GM18870 (cell line): ENCODE data around the gene FZR1.

Source experiments
- ATAC-seq: cut with Tn5 transposase; IDR thresholded peaks from one replicate; pipeline ENCODE4 v1.9.1; 2021; ENCODE audit warnings: moderate library complexity; ENCODE audit not compliant: unreplicated experiment

FZR1 gene

DNA sequence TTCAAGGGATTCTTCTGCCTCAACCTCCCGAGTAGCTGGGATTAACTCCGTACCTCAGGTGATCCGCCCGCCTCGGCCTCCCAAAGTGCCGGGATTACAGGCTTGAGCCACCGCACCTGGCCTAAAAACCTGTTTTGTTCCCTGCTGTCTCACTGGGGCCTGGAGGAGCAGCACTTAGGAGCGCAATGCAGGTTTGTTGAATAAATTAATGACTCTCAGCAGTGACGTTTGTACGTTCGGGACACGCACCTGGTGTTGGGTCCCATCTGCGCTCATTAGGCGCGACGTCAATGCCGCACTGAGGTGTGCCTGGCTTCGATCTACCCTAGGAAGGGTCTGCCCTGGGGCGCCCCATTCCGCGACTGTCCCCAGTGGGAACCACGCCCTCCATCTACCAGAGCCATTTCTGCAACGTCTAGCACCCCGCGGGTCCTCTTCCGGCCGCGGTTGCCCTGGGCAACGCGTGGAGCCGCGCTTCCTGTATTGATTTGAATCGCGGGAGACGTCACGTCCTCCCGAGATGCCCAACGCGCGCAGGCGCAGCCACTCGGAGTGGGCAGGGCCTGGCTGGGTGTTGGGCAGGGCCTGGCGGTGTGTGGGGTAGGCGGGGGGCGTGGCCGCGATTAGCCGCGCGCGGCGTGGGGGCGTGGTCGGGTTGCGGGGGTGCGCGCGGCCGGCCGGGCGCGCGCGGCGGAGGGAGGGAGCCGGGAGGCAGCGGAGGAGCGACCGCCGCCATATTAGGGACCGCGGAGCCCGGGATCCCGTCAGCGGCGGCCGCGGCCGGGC lies at the start of gene FZR1:
TSS of gene FZR1 (plus strand) at position 714 of the 786 bp plus-strand sequence. CDS start 16,679 bp downstream, outside the sequence.
- peak; percentile 71 for ATAC-seq

DNA sequence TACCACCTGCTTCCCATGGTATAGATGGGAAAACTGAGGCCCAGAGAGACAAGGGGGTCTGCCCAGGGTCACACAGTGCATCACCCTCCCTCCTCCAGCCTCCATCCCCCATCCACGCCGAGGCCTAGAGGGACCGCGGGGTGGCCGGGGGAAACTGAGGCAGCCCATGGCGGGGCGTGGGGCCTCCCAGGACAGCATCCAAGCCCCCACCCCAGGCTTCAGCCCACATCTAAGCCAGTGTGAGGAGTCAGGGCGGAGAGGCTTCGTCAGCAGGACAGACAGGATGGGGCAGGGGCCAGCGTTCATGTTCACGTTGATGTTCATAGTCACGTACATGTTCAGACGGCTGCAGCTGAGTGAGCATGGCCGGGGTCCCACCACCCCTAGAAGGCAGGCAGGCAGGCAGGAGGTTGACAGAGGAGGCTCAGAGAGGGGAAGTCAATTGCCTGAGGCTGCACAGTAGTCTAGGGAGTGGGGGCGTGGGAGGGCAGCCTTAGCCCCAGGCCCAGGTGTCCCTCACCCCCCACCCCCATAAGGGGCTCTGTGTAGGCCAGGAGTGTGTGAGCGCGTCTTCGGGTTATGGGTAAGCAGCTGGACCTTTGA lies 49.1 kb upstream of the FZR1 start:
- no peak for ATAC-seq

DNA sequence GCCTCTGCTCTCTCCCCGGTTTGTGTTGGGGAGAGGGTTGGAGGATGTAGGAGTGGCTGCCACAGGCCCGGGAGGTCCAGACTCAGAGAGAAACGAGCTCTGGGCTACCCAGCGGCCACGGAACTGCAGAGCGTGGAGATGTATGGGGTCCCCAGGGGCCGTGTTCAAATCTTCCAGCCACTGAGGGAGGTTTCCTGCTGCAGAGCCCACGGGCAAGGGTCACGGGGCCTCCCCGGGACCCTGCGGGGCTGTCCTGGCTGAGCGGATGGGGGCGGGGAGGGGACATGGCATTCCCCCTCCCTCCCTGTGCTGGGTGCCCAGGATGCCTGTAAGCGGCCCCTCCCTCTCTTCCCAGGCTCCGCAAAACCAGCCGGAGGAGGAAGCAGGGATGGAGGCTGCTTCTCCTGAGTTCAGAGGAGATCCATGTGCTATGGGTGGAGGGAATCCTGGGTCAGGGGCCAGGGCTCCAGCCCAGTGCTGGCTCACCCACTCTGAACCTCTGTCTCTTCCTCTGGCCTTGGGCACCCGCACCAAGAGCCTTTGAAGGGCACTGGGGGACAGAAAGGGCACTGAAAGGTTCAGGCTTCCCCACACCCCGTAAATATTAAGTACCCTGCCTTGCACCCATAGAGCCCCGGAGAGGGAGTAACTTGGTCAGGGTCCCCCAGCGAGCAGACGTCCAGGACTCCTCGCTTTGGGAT lies 48.4 kb upstream of the FZR1 start:
- ATAC-seq = no peak

DNA sequence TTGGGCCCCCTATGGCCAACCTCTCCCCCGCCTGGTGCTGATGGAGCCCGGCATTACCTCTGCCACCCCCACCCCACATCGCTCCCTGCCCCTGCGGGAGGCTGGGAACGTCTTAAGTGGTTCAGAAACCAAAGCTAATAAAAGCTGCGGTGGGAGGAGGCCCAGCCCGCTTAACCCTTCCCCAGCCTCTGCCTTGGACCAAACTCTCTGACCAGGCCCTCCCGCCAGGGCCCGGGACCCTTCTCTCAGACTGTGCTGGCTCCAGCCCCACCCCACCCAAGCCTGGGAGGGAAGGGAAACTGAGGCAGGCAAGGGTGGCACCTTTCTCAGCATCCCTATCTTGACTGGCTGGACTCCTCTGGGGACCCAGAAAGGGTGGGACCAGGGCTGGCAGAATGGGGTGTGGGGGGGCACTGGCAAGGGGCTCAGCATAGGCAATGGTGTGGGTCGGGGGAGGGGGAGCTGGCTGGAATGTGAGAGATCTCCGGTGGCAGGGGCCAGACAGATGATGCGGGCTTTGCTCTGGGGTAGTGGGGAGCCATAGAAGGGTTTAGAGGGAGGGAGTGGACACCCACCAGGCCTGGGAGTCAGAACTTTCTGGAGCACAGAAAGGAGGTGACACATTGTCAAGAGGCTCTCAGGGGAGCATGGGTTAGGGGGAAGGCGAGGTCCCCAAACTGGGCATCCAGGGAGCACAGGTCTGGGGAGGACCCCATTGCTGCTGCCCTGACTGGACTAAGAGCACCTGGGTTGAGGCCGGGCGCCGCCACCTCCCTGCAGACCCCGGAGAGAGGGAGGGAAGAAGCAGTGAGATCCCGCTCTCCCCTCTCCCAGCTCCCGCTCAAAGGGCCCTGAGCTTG lies 47.7 kb upstream of the FZR1 start:
- ATAC-seq = no peak

DNA sequence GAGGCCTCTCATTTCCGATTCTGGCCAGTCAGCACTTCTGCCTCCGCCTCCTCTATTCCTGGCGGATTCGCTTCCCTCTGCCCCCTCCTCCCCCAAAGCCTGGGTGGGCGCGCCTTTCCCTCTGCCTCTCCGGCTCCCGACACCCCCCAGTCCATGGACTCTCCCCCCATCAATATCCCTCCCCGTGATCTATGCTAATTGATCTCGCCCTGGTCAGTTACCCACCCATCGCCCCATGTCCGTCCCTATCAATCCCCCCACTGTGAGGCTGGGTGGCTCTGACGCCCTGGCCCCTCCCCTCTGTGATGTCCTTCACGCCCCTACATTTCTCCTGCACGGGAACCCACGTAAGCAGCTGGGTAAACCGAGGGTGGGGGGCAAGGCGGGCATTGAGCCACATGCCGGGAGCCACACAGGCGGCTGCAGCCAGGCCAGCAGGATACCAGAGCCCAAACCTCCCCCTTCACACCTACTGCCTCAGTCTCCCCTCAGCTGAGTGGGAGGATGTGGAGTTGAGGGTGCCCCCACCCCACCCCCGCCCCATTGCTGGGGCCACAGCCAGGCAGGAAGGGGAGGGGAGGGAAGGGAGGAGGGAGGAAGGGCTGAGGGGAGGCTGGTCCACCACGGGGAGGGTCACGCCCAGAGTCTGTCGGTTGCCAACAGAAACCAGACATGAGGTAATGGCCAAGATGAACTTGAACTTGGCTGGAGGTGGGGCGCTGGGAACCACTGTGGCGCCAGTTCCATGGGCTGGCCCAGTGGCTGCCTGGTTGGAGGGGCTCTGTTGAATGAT lies 46.8 kb upstream of the FZR1 start:
- ATAC-seq = no peak

DNA sequence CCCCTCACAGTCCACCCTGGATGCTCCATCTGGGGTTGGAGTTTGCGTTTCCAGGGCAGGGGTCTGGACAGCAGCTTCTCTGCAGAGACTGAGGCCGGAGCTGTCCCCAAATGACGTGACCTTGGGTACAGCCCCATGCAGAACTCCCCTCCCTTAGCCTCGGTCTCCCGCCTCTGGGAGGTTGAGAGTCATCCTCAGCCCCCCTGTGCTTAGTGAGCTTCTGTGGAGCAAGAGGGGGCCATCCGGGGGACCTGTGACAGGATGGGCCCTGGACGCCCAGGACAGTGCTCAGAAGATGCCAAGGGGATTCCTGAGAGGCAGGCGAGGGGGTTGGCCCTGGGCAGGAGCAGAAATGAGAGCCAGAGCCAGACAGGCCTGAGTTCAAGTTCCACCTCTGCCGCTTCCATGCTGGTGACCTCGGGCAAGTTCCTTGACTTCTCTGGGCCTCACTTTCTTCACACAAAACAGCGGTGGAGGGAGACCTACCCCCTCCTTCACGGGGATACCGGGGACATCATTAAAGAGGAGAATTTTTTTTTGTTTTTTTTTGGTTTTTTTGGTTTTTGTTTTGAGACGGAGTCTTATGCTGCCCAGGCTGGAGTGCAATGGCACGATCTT lies 46.0 kb upstream of the FZR1 start:
- ATAC-seq = no peak

DNA sequence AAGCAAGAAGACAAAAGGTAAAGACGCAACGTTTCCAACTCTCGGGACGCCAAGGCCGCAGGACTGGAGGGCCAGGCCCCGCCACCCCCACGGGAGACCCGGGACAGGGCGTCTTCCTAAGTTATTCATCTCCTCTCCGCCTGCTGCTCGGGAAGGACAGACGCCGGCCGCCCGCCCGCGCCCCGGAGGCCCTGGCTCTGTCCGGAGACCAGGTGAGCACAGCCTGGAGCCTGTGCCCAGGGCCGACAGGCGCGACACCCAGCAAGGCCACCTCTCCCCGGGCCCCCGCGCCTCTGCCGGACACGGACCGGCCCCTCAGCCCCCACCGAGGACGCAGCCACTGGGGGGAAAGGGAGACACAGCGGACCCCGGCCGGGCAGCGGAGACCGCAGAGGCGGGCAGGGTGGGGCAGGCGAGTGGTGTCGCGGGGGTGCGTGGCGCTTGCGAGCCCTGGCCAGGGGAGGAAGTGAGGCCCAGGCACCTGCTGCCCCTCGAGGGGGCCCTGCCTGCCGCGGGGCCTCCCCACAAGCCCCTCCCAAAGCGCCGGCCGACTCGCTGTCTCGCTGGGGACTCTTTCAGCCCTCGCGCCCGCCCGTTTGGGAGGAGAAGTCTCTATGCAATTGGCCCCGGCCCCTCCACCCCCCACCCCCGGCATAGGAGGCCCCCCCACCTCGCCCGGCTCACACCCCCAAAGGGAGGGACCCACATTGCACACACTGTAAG lies 43.0 kb upstream of the FZR1 start:
- ATAC-seq = no peak

DNA sequence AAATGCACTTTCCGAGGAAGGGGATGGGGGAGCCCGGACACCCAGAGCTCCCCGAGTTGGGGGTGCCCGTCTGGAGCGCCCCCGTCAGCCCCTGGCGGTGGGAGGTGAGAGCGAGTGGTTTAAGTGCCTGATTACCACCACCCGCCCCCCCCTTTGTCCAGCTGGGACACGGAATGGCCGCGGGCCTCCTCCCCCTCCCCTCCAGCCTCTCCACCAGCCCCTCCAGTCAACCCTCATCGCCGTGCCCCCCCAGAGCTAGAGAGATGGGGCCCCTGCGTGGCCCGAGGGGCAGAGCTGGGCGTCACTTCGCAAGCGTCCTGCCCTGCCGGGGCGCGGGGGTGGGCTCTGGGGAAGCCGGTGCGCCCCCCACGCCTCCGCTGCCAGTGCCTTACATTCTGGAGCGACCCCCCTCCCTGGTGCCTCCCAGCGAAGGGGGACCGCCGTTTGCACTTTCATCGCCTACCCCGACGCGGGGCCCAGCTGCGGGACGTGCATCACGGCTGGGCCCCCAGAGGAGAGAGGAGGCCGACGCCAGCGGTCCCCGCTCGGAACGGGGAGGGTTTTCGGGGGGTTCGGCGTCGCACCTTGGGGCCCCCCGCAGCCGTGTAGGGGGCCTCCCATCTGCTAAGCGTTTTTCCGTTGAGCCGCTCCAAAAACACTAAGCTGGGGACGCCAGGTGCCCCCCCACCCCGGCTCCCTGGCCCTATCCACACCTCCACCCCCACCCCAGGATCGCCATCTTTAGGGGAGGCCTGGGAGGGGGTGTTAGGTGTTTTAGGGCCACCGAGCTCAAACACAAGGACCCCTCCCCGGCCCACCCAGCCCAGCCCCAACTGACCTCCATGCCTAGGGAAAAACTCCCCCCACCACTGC lies 42.2 kb upstream of the FZR1 start:
- no peak for ATAC-seq

DNA sequence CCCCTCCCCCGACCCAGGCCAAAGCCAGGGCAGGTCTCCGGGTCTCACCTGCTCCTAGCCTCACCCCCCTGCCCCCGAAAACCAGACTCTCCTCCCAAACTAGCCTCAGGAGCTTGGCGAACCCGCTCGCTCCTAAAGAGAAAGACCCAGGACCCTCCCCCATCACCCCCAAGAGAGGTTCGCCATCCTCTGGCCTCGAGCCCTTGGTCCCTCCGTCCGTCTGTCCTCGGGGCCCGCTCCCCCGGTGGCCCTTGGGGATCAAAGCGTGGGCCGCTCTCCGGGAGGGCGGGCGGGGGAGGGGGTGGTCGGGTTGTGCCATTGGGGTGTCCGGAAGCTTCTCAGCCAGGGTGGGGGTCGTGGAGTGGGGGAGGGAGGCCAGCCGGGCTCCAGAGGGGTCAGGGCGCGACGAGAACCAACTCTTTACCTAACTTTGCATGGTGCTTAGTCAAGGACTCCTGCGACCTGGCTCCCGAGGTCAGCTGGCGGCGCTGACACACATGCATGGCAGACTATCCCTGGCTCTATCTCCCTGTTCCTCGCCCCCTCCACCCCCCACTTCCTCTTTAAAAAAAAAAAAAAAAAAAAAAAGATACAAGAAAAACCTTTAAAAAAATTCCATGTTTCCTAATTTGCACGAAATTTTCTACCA lies 41.4 kb upstream of the FZR1 start:
- ATAC-seq = no peak

DNA sequence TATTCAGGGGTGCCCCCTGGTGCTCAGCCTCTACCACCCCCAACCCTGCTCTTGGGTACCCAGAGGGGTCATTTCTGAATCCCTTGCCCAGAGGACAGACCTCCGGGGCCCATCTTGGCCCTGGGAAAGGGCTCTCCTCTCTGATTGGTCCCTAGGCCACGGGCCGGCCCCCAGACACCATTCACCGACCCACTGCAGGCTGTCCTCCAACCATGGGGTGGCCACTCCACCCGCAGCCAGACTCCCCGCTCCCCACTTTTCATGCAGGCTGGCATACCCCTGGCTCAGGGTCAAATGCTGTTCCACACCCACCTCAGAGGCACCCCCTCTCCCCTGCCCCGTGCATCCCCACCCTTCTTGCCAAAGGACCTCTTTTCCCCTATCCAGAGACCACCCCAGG lies 40.6 kb upstream of the FZR1 start:
- ATAC-seq = no peak

DNA sequence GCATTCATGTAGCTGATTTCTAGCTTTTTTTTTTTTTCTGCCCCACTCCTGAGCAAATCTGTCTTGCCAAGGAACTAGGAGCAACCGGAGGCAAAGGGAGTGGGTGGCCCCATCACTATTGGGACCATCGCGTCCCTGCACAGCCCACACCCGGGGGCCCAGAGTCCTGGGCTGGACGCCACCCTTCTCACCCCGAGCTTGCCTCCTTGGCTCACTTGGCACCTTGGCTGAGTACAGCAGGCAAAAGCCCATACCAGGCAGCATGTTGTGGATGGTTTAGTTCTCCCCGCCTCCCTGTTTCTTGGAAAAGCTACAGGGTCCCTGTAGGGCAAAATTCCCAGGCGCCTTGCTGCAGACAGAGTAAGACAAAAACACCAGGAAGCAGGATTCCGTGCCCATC lies 39.5 kb upstream of the FZR1 start:
- no peak for ATAC-seq

DNA sequence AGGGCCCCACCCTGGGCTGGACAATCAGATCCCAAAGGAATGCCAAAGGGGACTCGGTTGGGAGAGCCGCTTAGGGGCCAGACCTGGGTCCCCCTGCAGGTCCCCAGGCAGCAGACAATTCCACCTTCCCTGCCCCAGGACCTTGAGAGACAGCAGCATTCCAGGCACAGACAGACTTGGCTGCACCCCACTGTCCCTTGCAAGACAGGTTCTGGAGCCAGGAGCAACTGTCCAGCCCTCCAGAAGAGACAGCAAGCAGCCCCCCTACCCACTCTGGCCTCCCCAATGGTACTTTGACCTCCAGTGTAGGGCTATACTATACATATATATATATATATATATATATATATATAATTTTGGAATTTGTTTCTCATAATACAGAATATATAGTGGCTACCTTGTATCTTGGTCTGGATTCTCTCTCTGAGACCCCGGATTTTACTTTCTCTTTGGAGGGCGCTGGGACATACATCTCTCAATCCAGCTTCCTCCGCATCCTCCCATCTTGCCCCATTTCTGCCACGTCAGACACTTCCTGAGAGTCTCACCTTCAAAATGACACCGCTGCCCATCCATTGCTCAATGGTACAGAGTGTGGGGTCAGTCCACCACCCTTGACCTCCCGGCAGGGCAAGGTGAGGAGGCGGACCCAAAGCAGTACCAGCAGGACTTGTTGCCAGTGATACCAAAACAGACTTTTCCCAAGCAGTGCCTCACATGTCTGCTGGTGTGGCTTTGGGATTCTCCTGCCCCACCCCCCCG lies 38.5 kb upstream of the FZR1 start:
- no peak for ATAC-seq

DNA sequence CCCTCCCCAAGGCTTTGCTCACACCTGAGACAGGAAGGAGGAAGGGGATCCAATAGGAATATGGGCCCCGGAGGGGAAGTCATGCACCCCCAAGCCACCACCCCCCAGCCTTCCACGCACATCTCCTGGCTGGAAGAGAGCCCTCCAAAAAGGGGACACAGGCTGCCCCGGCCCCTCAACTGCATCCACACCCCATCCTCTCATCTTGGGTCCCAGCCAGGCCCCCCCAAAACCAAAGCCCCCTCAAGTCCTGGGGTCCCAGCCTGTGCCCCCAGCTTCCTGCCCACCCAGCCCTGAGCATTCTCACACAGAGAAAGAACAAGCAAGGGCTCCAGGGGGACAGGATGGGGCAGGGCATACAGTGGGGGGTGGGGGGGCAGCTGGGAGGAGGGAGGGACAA lies 37.9 kb upstream of the FZR1 start:
- no peak for ATAC-seq

DNA sequence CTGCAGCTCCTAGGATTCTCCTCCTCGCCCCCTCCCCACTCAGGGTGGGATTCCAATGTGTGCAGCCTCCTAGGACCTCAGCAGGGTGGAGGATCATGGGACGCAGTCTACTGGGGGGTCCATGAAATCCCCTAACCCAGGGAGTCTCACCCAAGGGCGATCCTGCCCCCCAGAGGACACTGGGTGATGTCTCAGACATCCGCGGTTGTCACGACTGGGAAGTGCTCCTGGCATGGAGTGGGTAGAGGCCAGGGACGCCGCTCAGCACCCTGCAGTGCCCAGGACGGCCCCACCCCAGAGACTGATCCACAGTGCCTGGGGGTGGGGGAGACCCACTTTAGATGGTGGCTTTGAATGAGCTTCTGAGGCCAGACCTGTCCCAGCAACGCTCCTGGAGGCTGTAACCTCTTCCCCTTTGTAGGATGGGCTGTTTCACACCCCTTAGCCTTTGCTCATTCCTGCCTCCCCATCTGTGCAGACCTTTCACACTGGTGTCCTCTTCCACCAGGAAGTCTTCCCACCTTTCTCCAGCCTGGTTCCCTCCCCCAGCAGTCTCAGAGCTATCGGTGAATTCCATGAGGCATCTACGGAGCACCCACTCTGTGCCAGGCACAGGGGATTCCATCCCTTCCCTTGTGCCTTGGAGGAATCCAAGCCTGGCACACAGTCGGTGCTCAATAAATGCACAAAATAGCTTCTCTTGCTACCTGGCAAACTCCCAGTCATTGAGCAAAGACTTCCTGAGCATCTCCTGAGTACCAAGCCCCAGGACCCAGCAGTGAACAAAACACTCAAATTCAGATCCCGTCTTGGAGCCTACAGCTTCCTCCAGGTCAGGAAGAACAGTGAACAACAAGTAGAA lies 36.2 kb upstream of the FZR1 start:
- ATAC-seq = no peak

DNA sequence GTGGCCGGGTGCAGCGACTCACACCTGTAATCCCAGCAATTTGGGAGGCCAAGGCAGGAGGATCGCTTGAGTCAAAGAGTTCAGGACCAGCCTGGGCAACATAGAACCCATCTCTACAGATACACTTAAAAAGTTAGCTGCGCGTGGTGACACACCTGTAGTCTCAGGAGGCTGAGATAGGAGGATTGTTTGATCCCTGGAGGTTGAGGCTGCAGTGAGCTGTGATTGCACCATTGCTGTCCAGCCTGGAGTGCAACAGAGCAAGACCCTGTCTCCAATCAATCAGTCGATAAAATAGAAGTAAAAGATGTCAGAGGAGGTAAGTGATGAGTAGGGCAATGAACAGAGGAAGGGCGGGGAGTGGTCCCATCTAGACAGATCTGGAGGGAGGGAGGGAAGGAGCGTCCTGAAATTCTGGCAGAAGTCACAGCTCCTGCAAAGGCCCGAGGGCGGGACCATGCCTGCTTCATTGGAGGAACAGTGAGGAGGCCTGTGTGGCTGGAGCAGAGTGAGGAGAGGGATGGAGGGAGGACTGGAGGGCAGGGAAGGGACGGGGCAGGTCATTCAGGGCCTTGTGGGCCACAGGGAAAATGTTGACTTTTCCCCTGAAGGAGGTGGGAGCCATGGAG lies 35.5 kb upstream of the FZR1 start:
- no peak for ATAC-seq
